ENCODE results near the gene C1orf94.

The C1orf94 gene

GRCh38 chr1:34237151-34237815 lies 60.6 kb downstream of the C1orf94 start:
- DNase-seq (ENCODE audit: low read depth in 3 of 3, low spot score in 1 of 3), result no peak

- DNase-seq (ENCODE audit: low read depth in 3 of 3, low spot score in 1 of 3), result no peak
These were observed 69.3 kb downstream of the C1orf94 start for GRCh38 chr1:34245967-34246366.

GRCh38 chr1:34250342-34250741 lies 73.6 kb downstream of the C1orf94 start:
- DNase-seq (ENCODE audit: low read depth in 3 of 3, low spot score in 1 of 3), result no peak

DNA sequence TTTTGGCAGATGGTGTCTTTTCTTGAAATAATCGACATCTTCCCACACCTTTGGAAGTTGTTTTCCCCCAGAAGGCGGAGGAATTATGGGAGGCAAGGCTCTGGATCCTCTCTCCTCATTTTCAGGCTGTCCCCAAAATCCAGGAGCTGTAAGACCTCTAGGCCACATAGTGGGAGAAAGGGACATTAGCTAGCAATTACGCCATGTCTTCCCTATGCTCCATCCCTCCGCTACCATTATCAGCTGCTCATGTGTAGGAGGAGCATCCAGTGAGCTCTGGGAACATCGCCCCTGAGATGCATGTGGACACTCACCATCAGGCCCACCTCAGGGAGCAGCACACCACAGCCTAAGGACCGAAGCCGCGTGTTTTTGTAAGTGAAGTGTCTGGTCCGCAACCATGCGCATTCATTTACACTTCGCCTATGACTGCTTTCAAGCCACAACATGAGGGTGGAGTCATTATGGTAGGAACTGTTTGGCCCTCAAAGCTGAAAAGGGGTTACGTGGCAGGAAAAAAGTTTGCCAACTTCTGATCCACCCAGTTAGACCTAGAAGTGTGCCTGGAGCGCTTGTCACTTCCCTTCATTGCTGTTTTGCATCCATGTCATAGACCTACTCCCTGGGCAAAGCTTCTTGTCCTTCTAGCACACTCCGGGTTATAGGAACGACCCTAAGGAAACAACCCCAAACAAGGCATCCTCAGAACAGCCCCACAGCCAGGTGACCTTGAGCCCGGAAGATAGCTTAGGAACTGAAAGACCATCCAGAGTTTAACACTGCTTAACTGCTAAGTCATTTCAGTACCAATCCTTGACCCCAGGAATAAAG lies 85.5 kb downstream of the C1orf94 start:
- DNase-seq (ENCODE audit: low read depth in 3 of 3, low spot score in 1 of 3), result no peak

GRCh38 chr1:34262921-34263320 lies 86.2 kb downstream of the C1orf94 start:
- no peak for DNase-seq (ENCODE audit: low read depth in 3 of 3, low spot score in 1 of 3)

DNA sequence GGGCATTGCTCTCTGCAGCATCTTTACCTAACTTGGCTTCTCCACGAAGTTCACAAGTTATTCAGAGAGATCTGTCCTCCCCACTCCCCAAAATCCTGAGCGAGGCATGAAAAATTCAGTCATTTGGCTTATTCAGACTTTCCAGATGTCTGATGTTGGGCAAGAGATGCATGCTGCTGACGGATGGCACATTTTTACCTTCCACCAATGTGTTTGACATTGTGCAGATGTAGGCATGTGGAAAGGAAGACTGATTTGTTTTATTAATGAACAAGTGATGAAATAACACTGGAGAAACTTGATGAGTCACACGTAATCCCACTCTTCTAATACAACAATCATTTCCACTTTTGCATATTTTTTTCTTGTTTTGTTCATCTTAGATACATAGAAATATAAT lies 86.7 kb downstream of the C1orf94 start:
- DNase-seq (ENCODE audit: low read depth in 3 of 3, low spot score in 1 of 3), result no peak

GRCh38 chr1:34265396-34265795 lies 88.7 kb downstream of the C1orf94 start:
- DNase-seq (ENCODE audit: low read depth in 3 of 3, low spot score in 1 of 3), result no peak

DNA sequence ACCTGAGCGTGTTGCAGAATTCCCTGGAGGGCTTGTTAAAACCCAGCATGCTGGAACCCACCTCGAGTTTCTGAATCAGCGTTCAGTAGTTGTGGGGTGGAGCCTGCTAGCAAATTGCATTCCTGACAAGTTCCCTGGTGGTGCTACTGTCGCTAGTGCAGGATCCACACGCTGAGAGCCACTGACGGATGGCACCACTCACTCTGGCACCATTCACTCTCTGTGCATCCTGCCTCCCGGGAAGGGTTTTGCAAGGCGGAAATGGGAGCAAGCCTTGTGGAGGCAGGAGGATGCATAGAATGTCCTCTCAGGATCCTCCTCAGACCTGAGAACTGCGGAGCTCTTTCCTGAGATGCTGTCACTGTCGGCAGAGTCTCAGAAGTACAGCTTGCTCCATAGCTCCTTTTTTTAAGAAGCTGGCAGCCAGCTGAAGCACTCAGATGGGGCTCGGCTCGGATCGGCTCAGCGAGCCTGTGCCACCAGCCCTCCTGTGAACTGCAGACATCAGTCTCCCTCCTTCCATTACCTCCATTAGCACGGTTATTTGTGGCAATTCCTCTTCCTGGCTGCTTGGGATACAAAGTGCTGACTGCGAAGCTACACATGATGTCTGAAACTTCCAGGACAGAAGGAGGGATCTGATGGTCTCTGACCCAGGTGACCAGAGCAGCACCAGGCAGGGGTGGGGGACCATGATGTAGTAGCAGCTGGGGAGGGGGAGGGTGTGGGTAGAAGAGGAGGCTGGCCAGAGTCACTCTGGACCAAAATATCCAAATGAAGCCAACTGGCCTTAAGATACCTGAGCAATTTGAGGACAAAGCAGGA lies 89.6 kb downstream of the C1orf94 start:
- DNase-seq (ENCODE audit: low read depth in 3 of 3, low spot score in 1 of 3), result no peak

DNA sequence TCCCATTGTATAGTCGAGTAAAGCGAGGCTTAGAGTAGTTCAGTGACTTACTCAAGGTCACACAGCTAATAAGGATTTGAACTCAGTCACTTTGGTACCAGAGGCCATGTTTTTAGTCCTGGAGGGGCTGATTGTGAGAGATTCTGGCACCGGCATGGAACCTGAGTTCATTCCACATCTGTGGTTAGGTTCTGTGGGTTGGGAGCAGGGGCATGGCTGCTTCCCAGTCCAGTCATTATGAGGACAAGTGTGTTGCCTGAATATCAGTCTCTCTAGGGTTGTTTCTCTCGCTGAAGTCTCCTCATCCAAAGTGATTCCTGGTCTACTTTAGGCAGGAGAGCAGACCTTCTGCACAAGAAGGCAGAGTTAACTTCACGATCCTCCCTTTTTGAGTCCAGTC lies 90.6 kb downstream of the C1orf94 start:
- DNase-seq (ENCODE audit: low read depth in 3 of 3, low spot score in 1 of 3), result no peak

DNA sequence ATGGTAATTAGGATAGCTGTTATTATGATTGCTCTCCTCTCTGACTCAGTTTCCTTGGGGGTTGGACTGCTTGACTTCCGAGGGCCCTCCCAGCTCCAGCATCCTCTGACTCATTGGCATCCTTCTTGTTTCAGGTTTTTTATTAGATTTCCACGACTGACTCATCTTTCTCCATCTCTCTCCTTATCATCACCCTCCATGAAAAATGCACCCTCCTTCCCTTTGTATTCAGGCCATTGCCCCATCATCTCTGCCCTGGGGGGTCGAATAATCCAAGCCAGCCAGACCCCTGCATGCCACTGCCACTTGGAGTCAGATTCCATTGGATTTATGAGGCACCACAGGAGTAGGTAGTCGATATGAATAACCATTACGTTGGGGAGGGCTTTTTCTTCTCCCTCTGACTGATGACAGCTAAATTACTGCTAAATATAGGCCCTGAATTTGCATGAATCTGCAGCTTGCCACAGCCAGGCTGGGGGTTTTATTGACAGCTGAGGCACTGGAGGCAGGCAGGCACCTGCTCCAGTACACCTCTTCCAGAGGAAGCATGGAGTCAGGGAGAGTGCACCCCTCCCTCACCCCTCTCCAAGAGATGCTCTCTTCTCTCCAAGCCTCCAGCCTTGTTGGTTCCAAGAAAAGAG lies 91.7 kb downstream of the C1orf94 start:
- no peak for DNase-seq (ENCODE audit: low read depth in 3 of 3, low spot score in 1 of 3)

Data from stimulated activated CD4-positive, alpha-beta T cell treated with anti-CD3 and anti-CD28 coated beads, TNF-alpha, amount 100 ng/mL, for 1 hour (primary cell).